Rectal smooth muscle tissue (tissue), 1 donor: ENCODE results near the gene WWOX.

Experiments used
- H3K27ac ChIP-seq: one replicate; pipeline ENCODE4 v1.7.0; 2013; ENCODE audit warnings: low read depth, low read length, inconsistent platforms
- H3K27me3 ChIP-seq: one replicate; pipeline ENCODE4 v1.7.0; 2013; ENCODE audit warnings: low read length; ENCODE audit not compliant: control insufficient read depth, insufficient read depth
- H3K36me3 ChIP-seq: one replicate; pipeline ENCODE4 v1.7.0; 2013; ENCODE audit warnings: low read length; ENCODE audit not compliant: control insufficient read depth, insufficient read depth
- H3K4me1 ChIP-seq: one replicate; pipeline ENCODE4 v1.7.0; 2013; ENCODE audit warnings: low read length; ENCODE audit not compliant: control insufficient read depth, insufficient read depth
- H3K4me3 ChIP-seq: one replicate; pipeline ENCODE4 v1.7.0; 2013; ENCODE audit warnings: low read length
- H3K9ac ChIP-seq: one replicate; pipeline ENCODE4 v1.7.0; 2013; ENCODE audit warnings: low read length

WWOX gene

DNA sequence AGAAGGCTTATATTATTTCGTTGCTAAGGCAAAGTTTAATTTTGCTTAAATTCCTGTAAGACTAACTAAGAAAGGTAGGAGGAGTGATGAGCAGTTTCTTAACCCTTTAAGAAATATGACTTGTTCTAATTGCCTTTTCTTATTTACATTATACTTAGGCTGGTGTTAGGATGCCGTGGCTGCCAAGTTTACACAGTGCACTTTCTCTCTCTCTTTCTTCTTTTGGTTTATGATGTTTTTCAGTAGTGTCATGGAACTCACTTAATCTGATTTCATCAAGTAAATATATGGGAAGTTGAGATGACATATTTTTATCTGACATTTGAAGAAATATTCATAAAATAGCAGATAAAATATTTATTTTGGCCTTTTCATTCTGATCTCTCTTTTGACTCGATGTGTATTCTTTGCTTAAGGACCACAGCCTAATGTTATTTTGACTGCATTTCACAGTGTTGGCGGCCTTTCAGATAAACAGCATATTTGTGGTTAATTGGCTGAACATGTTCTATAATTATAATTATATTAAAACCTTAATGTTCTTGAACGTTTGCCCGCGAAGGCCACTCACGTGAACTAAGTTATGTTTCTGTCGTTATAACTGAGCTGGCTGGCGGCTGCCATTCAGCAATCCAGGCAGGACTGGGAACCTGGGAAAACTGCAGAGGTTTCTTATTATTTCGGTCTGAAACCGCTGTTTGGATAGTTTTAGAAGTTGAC is 191.6 kb downstream of the WWOX start:
- H3K9ac ChIP-seq = no peak overlapping the region
- H3K27ac ChIP-seq = no peak overlapping the region
- H3K4me1 ChIP-seq = no peaks in the 10 kb centered on the region
- no peaks in the 10 kb centered on the region for H3K36me3 ChIP-seq
- no peak overlapping the region for H3K4me3 ChIP-seq
- H3K27me3 ChIP-seq = no peaks in the 10 kb centered on the region

DNA sequence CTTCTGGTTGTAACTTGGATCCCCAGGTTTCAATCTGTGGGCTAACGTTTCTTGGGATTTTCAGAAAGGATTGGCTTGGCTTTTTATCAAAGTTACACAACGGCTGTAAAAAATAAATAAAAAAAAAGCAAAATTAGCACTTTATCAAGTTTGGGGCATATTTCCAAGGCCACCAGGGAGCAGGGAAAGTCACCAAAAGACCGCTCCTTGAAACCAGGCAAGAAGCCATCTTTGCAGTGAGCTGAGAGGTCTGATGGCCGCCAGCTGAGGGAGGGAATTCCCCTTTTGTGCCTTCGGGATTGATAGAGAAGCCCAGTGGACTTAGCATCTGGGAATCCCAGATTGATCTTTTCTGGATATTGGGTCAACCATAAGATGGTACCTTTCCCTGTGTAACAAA is 192.2 kb downstream of the WWOX start:
- no peaks in the 10 kb centered on the region for H3K27me3 ChIP-seq
- no peaks in the 10 kb centered on the region for H3K4me1 ChIP-seq
- H3K36me3 ChIP-seq = no peaks in the 10 kb centered on the region
- H3K9ac ChIP-seq = no peak overlapping the region
- H3K27ac ChIP-seq = no peak overlapping the region
- H3K4me3 ChIP-seq = no peak overlapping the region

DNA sequence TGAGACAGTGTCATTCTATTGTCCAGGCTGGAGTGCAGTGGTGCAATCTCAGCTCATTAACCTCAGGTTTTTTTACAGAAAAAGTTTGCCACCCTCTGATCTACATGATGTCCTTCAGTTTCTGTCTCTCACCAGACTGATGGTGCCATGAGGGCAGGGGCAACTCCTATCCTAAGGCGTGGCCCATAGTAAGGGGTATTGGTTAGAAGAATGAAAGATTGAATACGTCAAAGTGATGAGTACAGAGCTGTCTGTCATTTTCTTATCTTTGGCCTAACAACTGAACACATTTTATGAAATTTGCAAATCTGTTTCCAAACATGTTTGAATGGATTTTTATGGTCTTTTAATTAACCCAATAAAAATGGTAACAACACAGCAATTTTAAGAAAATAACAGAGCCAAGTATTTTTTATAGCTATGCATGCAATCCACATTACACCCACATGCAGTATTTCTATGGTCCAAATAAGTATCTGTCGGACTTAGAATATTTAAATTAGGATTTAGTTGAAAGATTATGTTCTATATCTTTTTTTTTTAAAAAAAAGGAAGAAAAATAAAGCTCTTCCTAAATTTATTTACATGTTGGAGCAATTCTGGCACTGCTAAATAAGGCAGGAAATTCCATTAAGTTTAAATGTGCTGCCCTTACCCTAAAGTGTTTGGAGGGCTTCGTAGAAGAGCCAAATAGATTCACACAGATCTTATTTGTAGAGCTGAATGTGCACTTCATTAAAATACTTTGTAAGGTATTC is 192.8 kb downstream of the WWOX start:
- Histone ChIP-seq H3K36me3 (no peaks in the 10 kb centered on the region), H3K9ac (no peak overlapping the region), H3K27me3 (no peaks in the 10 kb centered on the region), H3K27ac (no peak overlapping the region), H3K4me3 (no peak overlapping the region), H3K4me1 (no peaks in the 10 kb centered on the region)

DNA sequence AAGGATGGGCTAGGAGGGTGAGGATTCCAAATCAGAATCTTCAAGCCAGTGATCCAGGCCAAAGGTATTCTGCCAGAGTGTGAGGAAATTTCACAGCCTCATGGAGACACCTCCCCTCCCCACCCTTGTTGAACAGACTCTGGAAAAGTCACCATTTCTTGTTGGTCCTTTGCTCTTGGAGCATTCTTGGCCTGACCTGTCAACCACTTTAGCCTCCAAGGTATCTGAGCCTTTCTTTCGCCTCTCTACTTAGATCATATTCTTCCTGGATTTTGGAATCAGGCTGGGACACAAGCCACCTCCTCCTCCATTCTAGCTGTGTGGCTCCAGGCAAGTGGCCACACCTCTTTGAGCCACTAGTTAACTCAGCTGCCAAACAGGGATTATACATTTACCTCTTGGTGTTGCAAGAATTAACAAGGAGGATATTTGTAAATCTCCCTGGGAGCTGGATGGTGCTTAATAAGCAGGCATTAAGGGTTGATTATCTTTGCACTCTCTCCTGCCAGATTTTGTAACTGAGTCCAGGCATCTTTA is 193.5 kb downstream of the WWOX start:
- no peak overlapping the region for H3K27ac ChIP-seq
- H3K4me3 ChIP-seq = no peak overlapping the region
- H3K4me1 ChIP-seq = no peaks in the 10 kb centered on the region
- H3K36me3 ChIP-seq = no peaks in the 10 kb centered on the region
- no peaks in the 10 kb centered on the region for H3K27me3 ChIP-seq
- H3K9ac ChIP-seq = no peak overlapping the region

GRCh38 chr16:78294538-78295225 is 195.2 kb downstream of the WWOX start:
- Histone ChIP-seq H3K27me3 (no peaks in the 10 kb centered on the region), H3K9ac (no peak overlapping the region), H3K4me3 (no peak overlapping the region), H3K36me3 (no peaks in the 10 kb centered on the region), H3K27ac (no peak overlapping the region), H3K4me1 (no peaks in the 10 kb centered on the region)

- Histone ChIP-seq H3K4me1 (no peaks in the 10 kb centered on the region), H3K27ac (no peak overlapping the region), H3K9ac (no peak overlapping the region), H3K27me3 (no peaks in the 10 kb centered on the region), H3K36me3 (no peaks in the 10 kb centered on the region), H3K4me3 (no peak overlapping the region)
These were observed 197.7 kb downstream of the WWOX start for GRCh38 chr16:78297066-78297666.

GRCh38 chr16:78298986-78299385 is 199.5 kb downstream of the WWOX start:
- no peak overlapping the region for H3K9ac ChIP-seq
- H3K36me3 ChIP-seq = no peaks in the 10 kb centered on the region
- no peaks in the 10 kb centered on the region for H3K27me3 ChIP-seq
- no peaks in the 10 kb centered on the region for H3K4me1 ChIP-seq
- no peak overlapping the region for H3K4me3 ChIP-seq
- no peak overlapping the region for H3K27ac ChIP-seq

DNA sequence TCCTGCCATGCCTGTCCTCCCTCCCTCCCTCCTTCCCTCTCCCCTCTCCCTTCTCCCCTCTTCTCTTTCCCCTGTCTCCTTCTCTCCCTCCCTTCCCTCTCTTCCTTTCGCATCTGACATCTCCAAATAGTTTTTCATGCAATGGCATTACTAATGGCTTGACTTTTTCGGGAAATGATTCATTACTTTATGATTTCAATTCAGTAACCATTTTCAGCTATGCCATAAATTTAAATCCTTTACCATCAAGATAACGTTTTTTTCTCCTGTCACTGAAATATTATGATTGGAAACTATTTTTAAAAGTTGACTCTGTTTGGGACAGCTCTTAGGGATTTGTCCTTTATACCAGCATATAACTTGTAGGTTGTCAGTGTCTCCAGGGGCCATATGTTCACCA is 201.0 kb downstream of the WWOX start:
- Histone ChIP-seq H3K27me3 (no peaks in the 10 kb centered on the region), H3K4me1 (no peaks in the 10 kb centered on the region), H3K36me3 (no peaks in the 10 kb centered on the region), H3K27ac (no peak overlapping the region), H3K9ac (no peak overlapping the region), H3K4me3 (no peak overlapping the region)

DNA sequence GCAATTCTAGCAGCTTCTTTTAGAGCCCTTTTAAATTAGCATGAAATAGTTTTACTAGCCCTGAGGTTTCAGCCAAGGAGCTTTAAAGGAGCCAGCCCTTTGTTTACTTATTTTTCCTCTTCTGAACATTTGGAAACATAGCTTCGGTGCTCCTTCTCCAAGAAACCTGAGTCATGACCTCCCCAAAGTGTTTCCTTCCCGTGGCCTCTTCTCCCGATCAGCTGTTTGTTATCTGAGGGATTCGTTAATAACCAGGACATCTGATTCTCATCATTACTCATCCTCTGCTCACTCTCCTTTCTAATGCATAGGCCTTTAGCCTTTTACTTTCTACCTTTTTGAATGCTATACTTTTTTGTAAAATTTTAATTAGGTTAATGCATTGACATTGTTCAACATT is 204.5 kb downstream of the WWOX start:
- Histone ChIP-seq H3K36me3 (no peaks in the 10 kb centered on the region), H3K4me1 (no peaks in the 10 kb centered on the region), H3K9ac (no peak overlapping the region), H3K4me3 (no peak overlapping the region), H3K27me3 (no peaks in the 10 kb centered on the region), H3K27ac (no peak overlapping the region)

DNA sequence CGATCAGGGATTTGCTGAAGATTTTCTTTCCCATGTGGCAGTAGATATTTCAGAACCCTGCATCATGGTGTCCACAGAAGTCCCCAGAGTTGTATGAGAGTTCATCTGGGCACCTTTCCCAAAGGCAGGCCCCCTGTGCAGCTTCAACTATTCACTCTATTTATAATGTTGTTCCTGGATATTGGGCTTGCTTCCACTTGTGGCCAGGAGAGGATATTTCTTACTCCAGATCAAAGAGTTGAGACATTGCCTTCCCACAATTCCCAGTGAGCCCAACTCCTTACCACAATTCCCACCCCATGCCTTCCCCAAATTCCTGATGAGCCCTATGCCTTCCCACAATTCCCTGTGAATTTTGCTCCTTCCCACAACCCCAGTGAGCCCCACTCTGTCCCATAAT is 206.9 kb downstream of the WWOX start:
- no peaks in the 10 kb centered on the region for H3K27me3 ChIP-seq
- H3K27ac ChIP-seq = no peak overlapping the region
- peaks cover 7% of the 10 kb centered on the region for H3K4me1 ChIP-seq
- no peak overlapping the region for H3K4me3 ChIP-seq
- H3K36me3 ChIP-seq = no peaks in the 10 kb centered on the region
- no peak overlapping the region for H3K9ac ChIP-seq

DNA sequence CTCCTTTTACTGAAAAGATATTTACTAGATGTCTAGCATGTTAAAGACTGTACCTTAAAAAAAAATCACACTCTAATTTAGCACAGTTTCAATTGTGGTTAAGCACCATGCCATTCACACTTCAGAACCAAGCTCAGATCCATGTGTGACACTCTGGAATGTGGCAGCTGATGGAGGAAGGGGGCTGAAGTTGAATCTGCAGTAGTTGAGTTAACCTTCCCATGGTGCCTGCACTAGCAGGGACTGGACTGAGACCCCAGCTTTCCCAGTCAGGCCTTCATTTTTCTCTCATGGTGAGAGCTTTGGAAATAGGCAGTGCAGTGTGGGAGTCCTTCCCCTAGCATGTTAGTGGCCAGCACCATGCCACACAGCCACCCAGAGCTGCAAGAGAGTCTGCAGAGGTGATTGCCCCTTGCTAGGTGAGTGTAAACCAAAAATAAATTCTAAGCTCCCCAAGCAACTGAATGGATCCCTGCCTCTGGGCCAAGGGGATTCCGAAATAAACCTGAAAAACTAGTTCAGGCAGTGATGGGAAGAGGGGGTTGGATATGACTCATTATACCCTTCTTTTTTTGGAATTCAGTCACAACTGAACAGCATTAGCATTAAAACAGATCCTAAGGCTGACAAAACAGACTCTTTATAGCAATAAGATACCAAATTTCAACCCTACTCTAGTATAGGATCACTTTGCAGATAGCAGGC is 208.5 kb downstream of the WWOX start:
- Histone ChIP-seq H3K9ac (no peak overlapping the region), H3K36me3 (no peaks in the 10 kb centered on the region), H3K4me1 (peaks cover 8% of the 10 kb centered on the region), H3K4me3 (no peak overlapping the region), H3K27ac (no peak overlapping the region), H3K27me3 (no peaks in the 10 kb centered on the region)

DNA sequence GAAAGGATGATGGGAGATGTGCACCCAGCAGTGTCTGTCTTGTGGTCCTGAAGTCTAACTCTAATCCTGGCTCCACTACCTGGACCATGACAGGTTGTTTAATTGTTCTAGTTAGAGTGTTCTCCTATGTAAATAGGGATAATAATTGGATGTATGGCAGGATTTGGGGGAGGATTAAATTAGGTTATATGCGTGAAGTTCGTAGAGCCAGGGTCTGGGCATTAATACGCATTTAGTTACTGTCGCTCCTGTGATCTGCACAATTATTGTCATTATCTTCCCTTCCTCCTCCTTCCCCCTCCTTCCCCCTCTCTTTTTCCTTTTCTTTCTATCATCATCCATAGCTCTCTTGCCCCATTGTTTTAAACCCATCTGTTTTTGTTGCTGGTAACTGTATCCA is 210.3 kb downstream of the WWOX start:
- H3K36me3 ChIP-seq = no peaks in the 10 kb centered on the region
- H3K27me3 ChIP-seq = no peaks in the 10 kb centered on the region
- no peak overlapping the region for H3K4me3 ChIP-seq
- peaks cover 8% of the 10 kb centered on the region for H3K4me1 ChIP-seq
- no peak overlapping the region for H3K27ac ChIP-seq
- no peak overlapping the region for H3K9ac ChIP-seq
